Right hindlimb (tissue), 1 donor: Measurements from ENCODE around the gene CERS4.
"Not testable (repeated sequence)": the region's sequence is repeated elsewhere in the genome, so short reads cannot be mapped to it uniquely, and the experiment has no call there.

Experiments
- DNase-seq: peaks from one replicate; pipeline ENCODE4 v3.0.0-alpha.2; 2018

Gene CERS4, protein sequence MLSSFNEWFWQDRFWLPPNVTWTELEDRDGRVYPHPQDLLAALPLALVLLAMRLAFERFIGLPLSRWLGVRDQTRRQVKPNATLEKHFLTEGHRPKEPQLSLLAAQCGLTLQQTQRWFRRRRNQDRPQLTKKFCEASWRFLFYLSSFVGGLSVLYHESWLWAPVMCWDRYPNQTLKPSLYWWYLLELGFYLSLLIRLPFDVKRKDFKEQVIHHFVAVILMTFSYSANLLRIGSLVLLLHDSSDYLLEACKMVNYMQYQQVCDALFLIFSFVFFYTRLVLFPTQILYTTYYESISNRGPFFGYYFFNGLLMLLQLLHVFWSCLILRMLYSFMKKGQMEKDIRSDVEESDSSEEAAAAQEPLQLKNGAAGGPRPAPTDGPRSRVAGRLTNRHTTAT

DNA sequence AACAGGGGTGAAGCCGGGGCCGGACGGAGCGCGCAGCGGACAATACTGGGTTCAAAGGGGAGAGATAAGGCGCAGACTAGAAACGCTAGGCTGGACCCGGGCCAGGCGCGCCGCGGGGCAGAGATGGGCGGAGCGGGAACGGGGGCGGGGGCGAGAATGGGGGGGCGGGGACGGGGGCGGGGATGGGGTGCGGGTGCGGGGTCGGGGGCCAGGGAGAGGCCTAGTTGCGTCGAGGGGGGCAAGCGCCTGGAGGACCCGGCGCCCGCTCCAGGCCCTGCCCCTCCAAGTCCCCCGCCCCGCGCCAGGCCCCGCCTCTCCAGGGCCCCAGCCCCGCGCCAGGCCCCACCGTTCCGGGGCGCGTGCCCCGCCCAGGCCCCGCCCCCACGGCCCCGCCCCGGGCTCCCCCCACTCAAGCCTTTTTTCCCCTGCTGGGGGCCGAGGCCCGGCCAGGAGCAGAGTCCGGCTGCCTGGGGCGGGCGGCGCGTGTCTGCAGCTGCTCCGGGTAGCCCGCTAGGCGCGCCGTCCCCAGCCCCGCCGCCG lies at the start of gene CERS4:
TSS of gene CERS4 (plus strand) at position 449 of the 540 bp plus-strand sequence. CDS start 41,707 bp downstream, outside the sequence.
- DNase-seq: peak; percentile 91

DNA sequence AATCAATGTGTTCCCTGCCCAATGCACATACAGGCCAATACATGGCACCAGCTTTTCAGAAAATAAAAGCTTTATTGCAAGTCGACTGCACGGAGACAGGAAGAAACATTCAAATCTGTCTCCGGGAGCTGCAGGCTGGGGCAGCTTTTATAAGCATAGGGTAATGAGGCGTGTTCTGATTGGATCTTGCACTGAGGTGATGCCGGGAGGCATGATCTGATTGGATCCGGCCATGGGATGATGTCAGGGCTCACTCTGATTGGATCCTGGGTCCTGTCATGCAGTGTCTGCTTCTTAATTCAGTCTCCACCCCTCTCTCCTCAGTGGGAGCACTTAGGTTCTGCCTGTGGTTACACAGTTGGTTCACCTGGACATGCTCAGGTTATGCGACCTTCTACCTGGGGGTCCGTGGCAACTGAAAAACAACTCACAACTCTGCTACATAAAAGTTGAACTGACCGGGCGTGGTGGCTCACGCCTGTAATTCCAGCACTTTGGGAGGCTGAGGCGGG lies 48.0 kb upstream of the CERS4 start:
- DNase-seq: no peak

DNA sequence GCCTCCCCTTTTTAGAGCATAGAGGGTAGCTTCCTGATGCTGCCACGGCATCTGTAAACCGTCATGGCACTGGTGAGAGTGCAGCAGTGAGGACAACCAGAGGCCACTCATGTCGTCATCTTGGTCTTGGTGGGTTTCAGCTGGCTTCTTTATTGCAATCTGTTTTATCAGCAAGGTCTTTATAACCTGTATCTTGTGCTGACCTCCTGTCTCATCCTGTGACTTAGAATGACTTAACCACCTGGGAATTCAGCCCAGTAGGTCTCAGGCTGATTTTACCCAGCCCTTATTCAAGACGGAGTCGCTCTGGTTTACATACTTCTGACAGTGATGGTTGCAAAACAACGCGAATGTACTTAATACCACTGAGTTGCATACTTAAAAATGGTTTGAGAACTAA lies 45.4 kb upstream of the CERS4 start:
- no peak for DNase-seq

DNA sequence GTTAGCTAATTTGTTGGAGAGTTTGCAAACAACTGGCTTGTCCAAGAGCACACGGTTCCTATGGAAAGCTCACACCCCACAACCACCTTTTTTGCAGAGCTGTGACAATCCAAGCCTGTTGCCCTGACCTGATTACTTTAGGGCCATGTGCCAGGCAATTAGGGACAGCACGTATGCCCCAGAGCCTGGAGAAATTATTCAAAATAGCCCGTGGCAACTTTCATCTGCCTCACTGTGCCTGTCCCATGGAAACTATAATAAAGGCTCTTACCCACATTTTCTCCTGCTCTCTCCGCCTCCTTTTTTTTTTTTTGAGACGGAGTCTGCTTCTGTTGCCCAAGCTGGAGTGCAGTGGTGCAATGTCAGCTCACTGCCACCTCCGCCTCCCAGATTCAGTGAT lies 41.2 kb upstream of the CERS4 start:
- no peak for DNase-seq

DNA sequence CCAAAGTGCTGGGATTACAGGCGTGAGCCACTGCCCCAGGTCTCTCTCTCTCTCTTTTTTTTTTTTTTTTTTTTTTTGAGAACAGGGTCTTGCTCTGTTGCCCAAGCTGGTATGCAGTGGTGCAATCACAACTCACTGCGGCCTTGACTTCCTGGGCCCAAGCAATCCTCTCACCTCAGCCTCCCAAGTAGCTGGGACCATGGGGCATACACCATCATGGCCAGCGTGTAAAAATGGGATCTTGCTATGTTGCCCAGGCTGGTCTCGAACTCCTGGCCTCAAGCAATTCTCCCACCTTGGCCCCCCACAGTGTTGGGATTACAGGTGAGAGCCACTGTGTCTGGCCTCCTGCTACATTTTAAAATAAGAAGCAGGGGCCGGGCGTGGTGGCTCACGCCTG lies 40.6 kb upstream of the CERS4 start:
- no peak for DNase-seq

DNA sequence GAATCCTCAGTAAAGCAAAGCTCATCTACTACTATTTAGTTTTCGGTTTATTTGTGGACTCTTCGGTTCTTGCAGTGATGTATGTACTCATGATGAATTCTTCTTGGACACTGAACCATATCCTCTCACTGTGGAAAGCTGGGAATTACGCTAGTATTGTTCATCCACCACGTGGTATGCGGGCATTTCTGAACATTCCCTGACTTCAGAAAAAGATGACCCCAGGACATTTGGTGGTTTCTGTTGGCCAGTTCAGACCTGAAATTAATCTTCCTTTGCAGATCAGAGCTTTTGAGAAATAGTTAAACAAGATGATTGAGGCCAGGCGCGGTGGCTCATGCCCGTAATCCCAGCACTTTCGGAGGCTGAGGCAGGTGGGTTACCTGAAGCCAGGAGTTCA lies 34.5 kb upstream of the CERS4 start:
- DNase-seq: no peak

DNA sequence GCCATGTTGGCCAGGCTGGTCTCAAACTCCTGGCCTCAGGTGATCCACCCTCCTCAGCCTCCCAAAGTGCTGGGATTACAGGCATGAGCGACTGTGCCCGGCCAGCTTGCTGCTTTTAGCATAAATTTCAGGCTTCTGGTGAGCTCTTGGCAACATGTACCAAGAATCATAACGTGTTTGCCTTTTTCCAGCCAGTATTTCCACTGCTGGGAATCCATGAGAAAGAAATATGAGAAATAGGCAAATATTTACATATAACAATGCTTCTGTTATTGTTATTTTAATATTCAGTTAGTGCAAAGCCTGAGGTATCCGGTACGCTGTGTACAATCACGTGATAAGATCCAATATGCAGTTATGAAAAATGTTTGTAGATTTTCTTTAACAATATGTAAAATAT lies 29.2 kb upstream of the CERS4 start:
- no peak for DNase-seq

DNA sequence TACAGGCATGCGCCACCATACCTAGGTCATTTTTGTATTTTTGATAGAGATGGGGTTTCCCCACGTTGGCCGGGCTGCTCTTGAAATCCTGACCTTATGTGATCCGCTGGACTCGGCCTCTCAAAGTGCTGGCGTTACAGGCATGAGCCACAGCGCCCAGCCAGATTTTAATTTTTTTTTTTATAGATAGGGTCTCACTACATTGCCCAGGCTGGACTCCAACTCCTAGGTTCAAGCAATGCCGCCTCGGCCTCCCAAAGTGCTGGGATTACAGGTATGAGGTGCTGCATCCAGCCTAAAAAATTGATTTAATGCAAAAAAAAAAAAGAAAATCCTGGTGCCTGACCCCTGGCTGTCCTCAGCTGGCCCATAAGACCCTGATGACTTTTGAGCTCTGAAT lies 24.9 kb upstream of the CERS4 start:
- DNase-seq: no peak

DNA sequence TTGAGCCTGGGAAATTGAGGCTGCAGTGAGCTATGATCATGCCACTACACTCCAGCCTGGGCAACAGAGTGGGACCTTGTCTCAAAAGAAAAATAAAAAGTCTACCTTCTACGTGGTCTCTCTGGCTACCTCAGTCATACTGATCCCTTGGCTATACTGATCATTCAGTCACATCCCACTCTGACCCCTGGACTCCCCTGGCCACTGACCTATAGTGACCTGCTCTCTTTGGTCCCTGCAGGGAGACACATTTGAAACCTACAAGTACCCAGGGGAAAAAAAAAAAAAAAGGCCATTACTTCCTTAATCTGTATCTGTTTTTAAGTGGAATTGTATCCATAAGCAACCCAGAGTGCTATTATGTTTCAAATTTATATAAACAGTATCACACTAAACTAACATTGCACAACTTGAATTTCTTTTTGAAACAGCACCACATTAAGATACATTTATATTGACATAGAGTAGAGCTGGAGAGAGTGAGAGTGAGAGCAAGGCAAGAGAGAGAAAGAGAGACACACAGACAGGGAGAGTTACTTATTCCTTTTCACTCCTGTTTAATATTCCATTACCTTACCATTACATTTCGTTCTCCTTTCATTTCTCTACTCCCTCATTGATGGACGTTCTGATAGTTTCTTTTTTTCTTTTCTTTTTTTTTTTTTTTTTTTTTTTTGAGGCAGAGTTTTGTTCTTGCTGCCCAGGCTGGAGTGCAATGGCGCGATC lies 23.7 kb upstream of the CERS4 start:
- no peak for DNase-seq

DNA sequence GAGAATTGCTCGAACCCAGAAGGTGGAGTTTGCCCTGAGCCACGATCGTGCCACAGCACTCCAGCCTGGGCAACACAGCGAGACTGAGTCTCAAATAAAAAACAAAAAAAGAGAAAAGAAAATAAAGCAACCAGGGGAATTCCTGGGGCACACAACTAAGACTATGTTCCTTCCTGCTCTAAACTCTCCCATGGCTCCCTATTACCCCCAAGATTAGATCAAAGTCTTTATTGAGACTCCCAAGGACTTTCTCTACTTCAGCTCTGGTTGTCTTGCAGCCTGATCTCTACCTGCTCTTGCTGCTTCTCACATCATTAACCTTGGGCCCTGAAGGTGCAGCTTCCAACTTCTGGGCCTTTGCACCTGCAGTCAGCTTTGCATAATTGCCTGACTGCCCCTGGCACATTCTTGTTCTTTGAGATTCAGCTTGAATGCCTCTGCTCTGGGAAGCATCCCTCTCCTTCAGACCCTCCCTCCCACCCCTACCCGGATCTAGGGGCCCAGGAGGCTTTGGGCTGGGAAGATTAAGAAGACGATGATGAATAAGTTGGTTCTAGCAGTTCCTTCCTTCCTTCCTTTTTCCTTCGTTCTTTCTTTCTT lies 16.8 kb upstream of the CERS4 start:
- DNase-seq: no peak

DNA sequence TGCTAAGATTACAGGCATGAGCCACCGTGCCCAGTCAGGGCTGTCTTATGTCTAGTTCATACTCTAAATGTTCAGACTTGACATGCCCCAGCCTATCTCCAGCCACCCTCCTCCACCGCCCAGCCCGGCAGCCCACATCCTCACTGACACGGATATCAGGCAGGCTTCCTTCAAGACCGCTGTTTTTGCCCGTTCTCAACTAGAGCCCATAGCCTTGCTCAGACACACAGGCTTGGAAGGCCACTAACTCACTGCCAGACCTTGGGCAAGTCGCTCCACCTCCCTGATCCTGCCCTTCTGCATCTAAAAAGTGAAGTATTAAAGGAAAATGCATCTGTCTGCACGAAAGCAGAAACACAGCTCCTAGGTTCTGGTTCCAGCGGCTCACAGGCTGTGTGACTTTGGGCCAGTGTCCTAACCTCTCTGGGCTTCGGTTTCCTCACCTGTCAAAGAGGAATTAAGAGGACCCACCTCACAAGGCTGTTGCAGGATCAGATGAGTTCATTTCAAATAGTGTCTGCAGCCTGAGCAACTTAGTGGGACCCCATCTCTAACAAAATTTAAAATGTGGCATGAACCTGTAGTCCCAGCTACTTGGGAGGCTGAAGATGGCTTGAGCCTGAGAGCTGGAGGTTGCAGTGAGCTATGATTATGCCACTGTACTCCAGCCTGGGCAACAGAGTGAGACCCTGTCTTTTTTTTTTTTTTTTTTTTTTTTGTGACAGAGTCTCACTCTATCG lies 14.5 kb upstream of the CERS4 start:
- DNase-seq: no peak

DNA sequence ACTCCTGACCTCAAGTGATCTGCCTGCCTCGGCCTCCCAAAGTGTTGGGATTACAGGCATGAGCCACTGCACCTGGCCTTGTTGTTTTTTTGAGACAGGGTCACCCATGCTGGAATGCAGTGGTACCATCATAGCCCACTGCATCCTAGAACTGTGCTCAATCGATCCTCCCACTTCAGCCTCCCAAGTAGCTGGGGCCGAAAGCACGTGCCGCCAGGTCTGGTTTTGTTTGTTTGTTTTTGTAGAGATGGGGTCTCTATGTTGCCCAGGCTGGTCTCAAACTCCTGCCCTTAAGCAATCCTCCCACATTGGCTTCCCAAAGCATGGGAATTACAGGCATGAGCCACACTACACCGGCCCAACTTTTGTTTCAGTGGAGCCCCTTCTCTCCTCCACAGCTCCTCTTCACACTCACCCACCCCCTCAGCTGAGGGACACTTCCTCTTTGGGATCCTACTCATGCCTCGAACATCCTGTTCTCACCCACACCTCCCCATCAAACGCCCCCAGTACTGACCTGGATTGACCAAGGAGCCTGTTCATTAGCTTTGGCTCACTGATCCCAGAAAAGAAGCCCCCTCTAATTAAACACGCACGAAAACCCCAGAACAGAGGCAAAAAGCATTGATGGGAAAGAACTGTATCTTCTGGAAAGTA lies 12.8 kb upstream of the CERS4 start:
- no peak for DNase-seq

DNA sequence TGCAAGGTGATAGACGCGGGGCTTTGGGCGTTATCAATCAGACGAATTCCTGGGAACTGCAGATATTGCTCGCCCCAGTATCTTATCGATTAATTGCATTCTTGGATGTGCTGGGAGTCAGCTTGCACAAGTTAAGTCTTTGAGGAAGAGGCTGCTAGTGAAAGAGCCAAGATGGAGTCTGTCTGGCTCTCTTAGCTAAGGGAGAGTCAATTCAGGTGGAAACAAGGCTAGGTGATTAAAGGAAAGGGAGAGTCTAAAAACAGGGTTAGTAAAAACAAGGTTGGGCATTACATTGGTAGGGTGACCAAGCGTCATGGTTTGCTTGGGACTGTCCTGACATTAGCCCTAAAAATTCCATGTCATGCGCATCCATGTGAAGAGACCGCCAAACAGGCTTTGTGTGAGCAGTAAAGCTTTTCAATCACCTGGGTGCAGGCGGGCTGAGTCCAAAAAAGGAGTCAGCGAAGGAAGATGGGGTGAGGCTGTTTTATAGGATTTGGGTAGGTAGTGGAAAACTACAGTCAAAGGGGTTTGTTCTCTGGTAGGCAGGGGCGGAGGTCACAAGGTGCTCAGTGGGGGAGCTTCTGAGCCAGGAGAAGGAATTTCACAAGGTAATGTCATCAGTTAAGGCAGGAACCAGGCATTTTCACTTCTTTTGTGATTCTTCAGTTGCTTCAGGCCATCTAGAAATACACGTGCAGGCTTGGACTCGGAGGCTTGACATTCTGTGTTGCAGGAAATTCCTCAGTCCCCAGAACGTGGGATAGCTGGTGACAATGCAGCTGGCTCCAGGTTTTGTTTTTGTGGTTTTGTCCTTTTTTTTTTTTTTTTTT lies 5.7 kb upstream of the CERS4 start:
- not testable (repeated sequence) for DNase-seq

DNA sequence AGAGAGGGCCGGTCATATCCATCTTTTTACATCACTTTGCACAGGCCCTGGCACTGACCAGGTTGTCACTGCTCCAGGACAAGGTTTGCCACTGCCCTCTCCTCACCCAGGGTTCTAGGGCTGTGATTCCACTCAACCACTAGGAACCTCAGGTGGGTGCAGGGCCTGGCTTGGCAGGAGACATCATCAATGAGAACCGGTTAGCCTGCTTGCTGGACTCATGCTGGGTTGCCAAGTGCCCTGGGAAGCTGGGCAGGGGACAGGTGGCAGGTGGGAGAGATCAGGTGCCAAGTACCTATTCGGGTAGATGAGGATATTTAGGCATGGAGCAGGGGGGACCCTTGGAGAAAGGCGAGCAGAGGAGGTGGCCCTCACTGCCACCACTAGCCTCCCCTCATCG lies 4.2 kb upstream of the CERS4 start:
- no peak for DNase-seq

DNA sequence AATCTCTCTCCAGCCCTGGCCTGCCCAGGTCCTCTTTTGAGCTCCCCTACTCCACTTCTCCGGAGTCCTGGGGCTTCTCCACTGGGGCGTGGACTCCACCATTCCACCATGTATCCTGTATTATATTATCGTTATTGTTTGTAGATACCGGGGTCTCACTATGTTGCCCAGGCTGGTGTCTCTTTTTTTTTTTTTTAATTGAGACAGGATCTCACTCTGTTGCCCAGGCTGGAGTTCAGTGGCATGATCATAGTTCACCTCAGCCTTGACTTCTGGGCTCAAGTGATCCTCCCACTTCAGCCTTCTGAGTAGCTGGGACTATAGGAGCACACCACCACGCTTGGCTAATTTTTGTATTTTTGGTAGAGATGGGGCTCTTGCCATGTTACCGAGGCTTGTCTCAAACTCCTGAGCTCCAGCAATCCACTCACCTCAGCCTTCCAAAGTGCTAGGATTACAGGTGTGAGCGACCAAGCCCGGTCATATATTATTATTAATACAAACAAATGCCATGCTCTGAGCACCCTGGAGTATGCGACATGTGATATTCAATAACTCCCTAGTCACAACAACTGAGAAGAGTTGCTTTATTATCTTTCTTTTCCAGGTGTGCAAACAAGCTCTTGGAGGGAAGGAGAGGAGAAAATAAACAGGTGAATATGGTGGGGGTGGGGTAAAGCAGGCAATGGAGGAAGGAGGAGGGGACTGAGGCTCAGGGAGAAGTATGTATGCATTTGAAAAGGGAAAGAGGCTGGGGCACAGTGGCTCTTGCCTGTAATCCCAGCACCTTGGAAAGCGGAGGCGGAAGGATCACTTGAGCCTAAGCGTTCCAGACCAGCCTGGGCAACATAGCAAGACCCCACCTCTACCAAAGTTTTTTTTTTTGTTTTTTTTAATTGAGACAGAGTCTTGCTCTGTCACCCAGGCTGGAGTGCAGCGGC lies 2.8 kb upstream of the CERS4 start:
- DNase-seq: no peak

DNA sequence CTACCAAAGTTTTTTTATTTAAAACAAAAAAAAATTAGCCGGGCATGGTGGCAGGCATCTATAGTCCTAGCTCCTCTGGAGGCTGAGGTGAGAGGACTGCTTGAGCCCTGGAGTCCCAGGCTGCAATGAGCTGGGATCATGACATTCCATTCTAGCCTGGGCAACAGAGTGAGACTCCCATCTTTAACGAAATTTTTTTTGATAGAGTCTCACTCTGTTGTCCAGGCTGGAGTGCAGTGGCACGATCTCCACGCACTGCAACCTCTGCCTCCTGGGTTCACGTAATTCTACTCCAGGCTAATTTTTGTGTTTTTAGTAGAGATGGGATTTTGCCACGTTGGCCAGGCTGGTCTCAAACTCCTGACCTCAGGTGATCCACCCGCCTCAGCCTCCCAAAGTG lies 1.8 kb upstream of the CERS4 start:
- DNase-seq: not testable (repeated sequence)

DNA sequence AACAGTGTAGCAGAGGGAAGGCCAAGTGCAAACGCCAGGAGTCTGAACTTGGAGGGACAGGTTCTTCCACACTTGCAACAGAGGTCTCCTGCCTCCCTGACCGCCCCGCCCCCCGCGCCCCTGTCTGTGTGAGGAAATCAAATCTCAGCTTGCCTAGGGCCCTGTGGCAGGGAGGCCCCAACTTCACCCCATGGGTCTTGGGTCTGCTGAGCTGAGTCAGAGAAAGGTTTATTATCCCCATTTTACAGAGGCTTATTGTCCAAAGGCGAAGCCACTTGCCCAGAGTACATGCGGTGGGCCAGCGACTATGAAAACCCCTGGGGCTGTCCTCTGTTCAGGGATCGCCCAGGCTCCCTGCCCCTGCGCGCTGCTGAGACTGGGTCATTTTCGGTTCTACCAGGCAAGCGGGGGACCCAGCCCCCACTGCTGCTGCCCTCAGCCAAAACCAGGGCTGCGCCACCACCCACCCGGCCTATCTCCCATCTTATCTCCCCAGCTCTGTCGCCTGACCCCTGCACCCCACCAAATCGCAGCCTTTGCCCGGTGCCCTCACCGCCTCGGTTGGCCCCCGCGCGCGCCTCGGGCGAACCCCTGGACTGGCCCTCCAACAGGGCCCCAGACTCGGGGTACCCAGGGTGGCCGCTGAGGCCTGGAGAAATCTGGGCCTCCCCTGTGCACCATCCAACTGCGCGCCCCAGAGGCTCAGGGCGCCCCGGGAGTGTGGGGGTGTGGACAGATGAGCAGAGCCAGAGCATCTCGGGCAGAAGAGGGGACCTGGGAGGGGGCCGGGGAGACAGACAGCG lies 850 bp upstream of the CERS4 start:
- no peak for DNase-seq

DNA sequence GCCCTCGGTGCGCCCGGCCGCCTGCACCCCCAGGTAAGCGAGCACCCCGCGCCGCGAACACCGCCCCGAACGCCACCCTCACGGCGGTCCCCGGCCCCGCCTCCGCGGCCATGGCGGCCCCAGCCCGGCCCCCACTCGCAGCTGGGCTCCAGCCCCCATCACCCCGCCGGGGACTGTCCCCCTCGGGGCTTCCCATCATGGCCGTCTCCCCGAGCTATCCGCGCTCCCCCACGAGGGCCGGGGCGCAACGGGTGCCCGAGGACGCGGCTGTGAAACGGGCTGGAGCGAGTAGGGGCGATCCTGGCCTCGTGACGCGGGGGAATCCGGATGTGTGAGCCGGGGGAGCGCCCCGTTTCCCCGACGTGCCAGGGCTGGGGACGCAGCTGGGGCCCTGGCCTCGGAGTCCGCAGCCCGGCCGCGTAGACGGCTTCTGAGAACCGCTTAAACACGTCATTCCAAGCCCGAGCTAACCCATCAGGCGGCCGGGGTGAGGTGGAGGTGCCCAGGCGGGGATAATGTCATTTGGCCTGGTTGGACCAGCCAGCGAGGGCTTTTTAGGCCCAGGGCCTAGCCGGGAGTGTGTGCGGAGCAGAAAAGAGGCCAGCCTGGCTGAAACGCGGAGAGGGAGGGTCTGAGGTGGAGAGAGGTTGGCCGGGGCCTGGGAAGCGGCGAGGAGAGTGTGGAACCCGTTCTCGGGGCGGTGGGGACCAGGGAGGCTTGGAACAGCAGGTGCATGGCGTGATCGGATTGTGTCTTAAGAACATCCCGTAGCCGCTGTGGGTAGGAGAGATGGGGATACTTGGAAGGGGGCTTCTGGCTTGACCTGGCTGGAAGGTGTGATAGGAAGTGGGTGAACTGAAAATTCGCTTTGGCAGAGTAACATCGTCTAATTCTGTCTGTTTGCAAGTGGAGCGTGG lies 550 bp downstream of the CERS4 start:
- peak; percentile 64 for DNase-seq
